GM23248 (cell line): Measurements from ENCODE around the gene AP1M2.

Experiments used
- EZH2 ChIP-seq: fragments of 200-600 bp; sonication (generic); IDR thresholded peaks from 2 replicates; pipeline ENCODE4 v1.6.1; 2018; ENCODE audit warnings: antibody characterized with exemption, mild to moderate bottlenecking; ENCODE audit not compliant: insufficient read depth, poor library complexity, severe bottlenecking
- EZH2phosphoT487 ChIP-seq: fragments of 200-600 bp; sonication (generic); IDR thresholded peaks from 2 replicates; pipeline ENCODE4 v1.6.1; 2018; ENCODE audit warnings: antibody characterized with exemption, moderate library complexity, mild to moderate bottlenecking, low read depth; ENCODE audit not compliant: insufficient read depth

DNA sequence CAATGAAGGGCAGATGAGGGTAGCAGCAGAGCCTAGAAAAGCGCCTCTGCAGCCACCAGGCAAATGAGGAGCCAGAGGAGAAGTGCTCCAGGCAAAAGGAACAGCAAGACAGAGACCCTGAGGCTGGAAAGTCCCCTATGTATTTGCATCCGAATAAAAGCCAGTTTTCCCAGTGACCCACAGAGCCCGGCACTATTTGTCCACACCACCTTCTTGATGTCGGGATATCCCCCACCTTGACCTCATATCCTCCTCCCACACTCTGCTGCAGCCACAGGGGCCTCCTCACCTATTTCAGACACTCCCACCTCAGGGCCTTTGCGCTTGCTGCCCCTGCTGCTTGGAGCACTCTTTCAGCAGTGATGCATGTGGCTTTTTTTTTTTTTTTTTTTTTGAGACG is 36.8 kb downstream of the AP1M2 start:
- TF ChIP-seq EZH2: no peak
- no peak for TF ChIP-seq EZH2phosphoT487
